Measurements from ENCODE around the gene OSMR. TPM values are rescaled to one million over a fixed set of nuclear protein-coding genes. Genes with fewer than 3 reads are reported as not detected.

OSMR gene
- total and polyA plus RNA-seq, 2 of the 13 experiments (the other 11 are each of a cell fraction or from before 2014, with no cell fraction given), result 21.3 to 86.5 TPM

DNA sequence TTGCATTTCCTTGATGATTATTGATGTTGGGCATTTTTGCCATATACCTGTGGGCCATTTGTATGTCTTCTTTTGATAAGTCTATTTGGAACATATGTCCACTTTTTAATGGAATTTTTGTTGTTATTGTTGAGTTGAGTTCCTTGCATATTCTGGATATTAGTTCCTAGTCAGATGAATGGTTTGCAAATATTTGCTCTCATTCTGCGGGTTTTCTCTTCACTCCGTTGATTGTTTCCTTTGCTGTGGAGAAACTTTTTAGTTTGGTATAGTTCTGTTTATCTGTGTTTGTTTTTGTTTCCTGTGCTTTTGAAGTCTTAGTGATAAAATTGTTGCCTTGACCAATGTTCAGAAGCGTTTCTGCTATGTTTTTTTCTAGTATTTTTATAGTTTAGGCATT is 13.0 kb downstream of the OSMR start (continued):
- TF ChIP-seq, protein P1, sequence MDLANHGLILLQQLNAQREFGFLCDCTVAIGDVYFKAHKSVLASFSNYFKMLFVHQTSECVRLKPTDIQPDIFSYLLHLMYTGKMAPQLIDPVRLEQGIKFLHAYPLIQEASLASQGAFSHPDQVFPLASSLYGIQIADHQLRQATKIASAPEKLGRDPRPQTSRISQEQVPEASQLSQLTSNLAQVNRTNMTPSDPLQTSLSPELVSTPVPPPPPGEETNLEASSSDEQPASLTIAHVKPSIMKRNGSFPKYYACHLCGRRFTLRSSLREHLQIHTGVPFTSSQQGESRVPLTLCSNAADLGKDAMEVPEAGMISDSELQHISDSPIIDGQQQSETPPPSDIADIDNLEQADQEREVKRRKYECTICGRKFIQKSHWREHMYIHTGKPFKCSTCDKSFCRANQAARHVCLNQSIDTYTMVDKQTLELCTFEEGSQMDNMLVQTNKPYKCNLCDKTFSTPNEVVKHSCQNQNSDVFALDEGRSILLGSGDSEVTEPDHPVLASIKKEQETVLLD (CRISPR knock-in tag; IDR thresholded peaks at IDR 0.05; ENCODE audit: low read depth), result no peak
- TF ChIP-seq IKZF1 (IDR thresholded peaks at IDR 0.05), result no peak
- TF ChIP-seq SP1 (IDR thresholded peaks at IDR 0.05), result no peak
- no peak for TF ChIP-seq SP1 (CRISPR knock-in tag; IDR thresholded peaks at IDR 0.05)
- TF ChIP-seq ZNF274 (CRISPR knock-in tag; IDR thresholded peaks at IDR 0.05), result no peak
- 0 out of 2 replicates have a peak, but pooled peaks have one; percentile 18 for TF ChIP-seq RCOR2 (CRISPR knock-in tag; IDR thresholded peaks at IDR 0.05)
- TF ChIP-seq ZNF879 (CRISPR knock-in tag; IDR thresholded peaks at IDR 0.05), result no peak
- TF ChIP-seq FOXA3 (CRISPR knock-in tag; IDR thresholded peaks at IDR 0.05), result peak; percentile 69
- TF ChIP-seq ZNF253 (CRISPR knock-in tag; IDR thresholded peaks at IDR 0.05; ENCODE audit: borderline replicate concordance), result no peak
- TF ChIP-seq CREBL2 (CRISPR knock-in tag; IDR thresholded peaks at IDR 0.05; ENCODE audit: borderline replicate concordance), result no peak
- peak; percentile 66; the same call in 1 of the 2 replicates for TF ChIP-seq NFIC (IDR thresholded peaks at IDR 0.05; ENCODE audit: low read length)
- TF ChIP-seq ZNF512B (CRISPR knock-in tag; IDR thresholded peaks at IDR 0.05; ENCODE audit: borderline replicate concordance), result no peak
- TF ChIP-seq E2F1 (CRISPR knock-in tag; IDR thresholded peaks at IDR 0.05), result no peak
- TF ChIP-seq FOXP1 (IDR thresholded peaks at IDR 0.05), result peak; percentile 68; the same call in 1 of the 2 replicates
- TF ChIP-seq FOXP1 (CRISPR knock-in tag; IDR thresholded peaks at IDR 0.05), result peak; percentile 85
- TF ChIP-seq FOXM1 (CRISPR knock-in tag; IDR thresholded peaks at IDR 0.05), result no peak
- TF ChIP-seq RARA (CRISPR knock-in tag; IDR thresholded peaks at IDR 0.05), result 0 out of 2 replicates have a peak, but pooled peaks have one; percentile 20
- TF ChIP-seq BCL6 (CRISPR knock-in tag; IDR thresholded peaks at IDR 0.05), result peak; percentile 53; the same call in 1 of the 2 replicates
- TF ChIP-seq ELF3 (CRISPR knock-in tag; IDR thresholded peaks at IDR 0.05), result peak; percentile 42; the same call in 1 of the 2 replicates
- peak in 1 of 2 experiments; percentile 71; a peak in 2 of 4 replicates for TF ChIP-seq EP300 (IDR thresholded peaks at IDR 0.05; ENCODE audit: low read depth in 2 of 2, low read length in 2 of 2)
- peak; percentile 57; the same call in 1 of the 2 replicates for TF ChIP-seq EP300 (CRISPR knock-in tag; IDR thresholded peaks at IDR 0.05; ENCODE audit: borderline replicate concordance)
- peak; percentile 69; the same call in 1 of the 2 replicates for TF ChIP-seq HOMEZ (CRISPR knock-in tag; IDR thresholded peaks at IDR 0.05; ENCODE audit: low read depth)
- TF ChIP-seq FOXC1 (CRISPR knock-in tag; IDR thresholded peaks at IDR 0.05; ENCODE audit: borderline replicate concordance), result no peak
- TF ChIP-seq ISL2 (CRISPR knock-in tag; IDR thresholded peaks at IDR 0.05), result peak; percentile 80
